ENCODE results near the gene IARS1.

GRCh38 chr9:92294297-92294676, 790 bp upstream of the IARS1 start:
- no peak for TF ChIP-seq CTCF (IDR thresholded peaks at IDR 0.05)
- TF ChIP-seq POLR2A (IDR thresholded peaks at IDR 0.05) = no peak
- TF ChIP-seq POLR2AphosphoS5 (IDR thresholded peaks at IDR 0.05; ENCODE audit: insufficient read depth in 1 of 2, low read depth in 1 of 2) = no peak

Measured in vagina (tissue), 2 donors.